Endothelial cell of umbilical vein (primary cell): ENCODE results near the gene TNFRSF8. TPM values are rescaled to one million over a fixed set of nuclear protein-coding genes. Genes with fewer than 3 reads are reported as not detected.

Source experiments
- BruUV-seq: library from RNA; stranded (reverse); fragments of 400-500 nt; replicated peaks from 2 replicates; lab custom pipeline; 2021; lab: Mats Ljungman, UMichigan
- CTCF ChIA-PET: fragments of 300-600, 350-600 bp; sonication (Branson Sonifier 250); formaldehyde crosslinking; loops from one replicate; lab custom pipeline; 2021; ENCODE audit warnings: antibody characterized with exemption, inconsistent platforms; lab: Charles Lee
- POLR2A ChIA-PET: fragments of 300-600, 350-600 bp; sonication (Branson Sonifier 250); formaldehyde crosslinking; loops from one replicate; lab custom pipeline; 2021; ENCODE audit warnings: antibody characterized with exemption, inconsistent platforms; lab: Charles Lee
- DNase-seq: peaks from one replicate; pipeline ENCODE4 v3.0.0-alpha.2; 2011; ENCODE audit warnings: low read depth, low spot score
- FAIRE-seq: peaks from 2 replicates; lab custom pipeline; 2011; peaks lifted over from hg19 to GRCh38; lab: Jason Lieb, UNC
- H2AFZ ChIP-seq: 2 replicates; pipeline ENCODE4 v1.6.0; 2012; ENCODE audit warnings: low read depth, low read length, control low read depth, inconsistent platforms
- H3K27ac ChIP-seq: 2 replicates; pipeline ENCODE4 v1.5.1; 2011; ENCODE audit warnings: low read depth, mild to moderate bottlenecking, control low read depth, low read length, moderate library complexity; ENCODE audit not compliant: insufficient read depth
- H3K27me3 ChIP-seq, 2 experiments: 2 replicates each; pipeline versions ENCODE4 v1.6.0 to v1.6.1; 2011; ENCODE audit warnings: low read length in 2 of 2, mixed read lengths in 1 of 2; ENCODE audit not compliant: control insufficient read depth in 2 of 2, insufficient read depth in 2 of 2
- H3K36me3 ChIP-seq, 2 experiments: 2 replicates in 1 of 2; 3 replicates in 1 of 2; pipeline ENCODE4 v1.5.1; 2011; ENCODE audit warnings: low read length in 2 of 2, mild to moderate bottlenecking in 1 of 2, moderate library complexity in 1 of 2; ENCODE audit not compliant: control insufficient read depth in 2 of 2, insufficient read depth in 2 of 2; ENCODE audit errors: extremely low read depth in 1 of 2
- H3K4me1 ChIP-seq: 3 replicates; pipeline ENCODE4 v1.5.1; 2011; ENCODE audit warnings: mild to moderate bottlenecking, low read length; ENCODE audit not compliant: control insufficient read depth, insufficient read depth; ENCODE audit errors: extremely low read depth
- H3K4me2 ChIP-seq: 2 replicates; pipeline ENCODE4 v1.6.1; 2011; ENCODE audit warnings: low read length, control low read depth, mixed read lengths; ENCODE audit not compliant: insufficient read depth
- H3K4me3 ChIP-seq, 3 experiments: fragments of 200-600 bp in 1 of 3; sonication (generic), shearing (Covaris generic) in 1 of 3; replicated peaks in 1 of 3; 2 replicates each; pipeline ENCODE4 v1.5.1; 2011 to 2016; ENCODE audit warnings: control low read depth in 3 of 3, low read length in 3 of 3, mild to moderate bottlenecking in 2 of 3, inconsistent platforms in 1 of 3, low read depth in 1 of 3, moderate library complexity in 1 of 3; ENCODE audit not compliant: insufficient read depth in 1 of 3
- H3K79me2 ChIP-seq: 2 replicates; pipeline ENCODE4 v1.6.0; 2012; ENCODE audit warnings: low read length, inconsistent platforms; ENCODE audit not compliant: control insufficient read depth, insufficient read depth
- H3K9ac ChIP-seq: replicated peaks from 2 replicates; pipeline ENCODE3; 2011; ENCODE audit warnings: low read length, control low read depth; ENCODE audit not compliant: insufficient read depth; ENCODE audit errors: extremely low read depth
- H3K9me1 ChIP-seq: replicated peaks from 3 replicates; pipeline ENCODE4 v1.6.0; 2011; ENCODE audit warnings: mild to moderate bottlenecking, low read length; ENCODE audit not compliant: control insufficient read depth, insufficient read depth; ENCODE audit errors: extremely low read depth
- H3K9me3 ChIP-seq: replicated peaks from 2 replicates; pipeline ENCODE4 v1.5.1; 2012; ENCODE audit warnings: low read length, inconsistent platforms; ENCODE audit not compliant: control insufficient read depth, insufficient read depth
- H4K20me1 ChIP-seq: replicated peaks from 2 replicates; pipeline ENCODE3; 2011; ENCODE audit warnings: mild to moderate bottlenecking, low read length; ENCODE audit not compliant: control insufficient read depth, insufficient read depth; ENCODE audit errors: extremely low read depth
- EZH2 ChIP-seq: IDR thresholded peaks from 2 replicates; pipeline ENCODE4 v1.6.1; 2012; ENCODE audit warnings: borderline replicate concordance, low read depth, mild to moderate bottlenecking, moderate library complexity, low read length, inconsistent platforms; ENCODE audit not compliant: severe bottlenecking
- FOS ChIP-seq: IDR thresholded peaks from 2 replicates; pipeline ENCODE4 v1.6.1; 2011; ENCODE audit warnings: mild to moderate bottlenecking, low read length, moderate library complexity, borderline replicate concordance; ENCODE audit not compliant: insufficient read depth
- GATA2 ChIP-seq: IDR thresholded peaks from 2 replicates; pipeline ENCODE4 v1.7.0; 2011; ENCODE audit warnings: low read depth, mild to moderate bottlenecking, moderate library complexity, mixed read lengths, low read length; ENCODE audit not compliant: insufficient read length, insufficient read depth
- JUN ChIP-seq: IDR thresholded peaks from 2 replicates; pipeline ENCODE4 v1.6.1; 2011; ENCODE audit warnings: borderline replicate concordance, low read depth; ENCODE audit not compliant: insufficient read length, insufficient read depth
- MAX ChIP-seq: IDR thresholded peaks from 2 replicates; pipeline ENCODE4 v1.6.1; 2011; ENCODE audit not compliant: insufficient read depth, insufficient read length
- MYC ChIP-seq: IDR thresholded peaks from one replicate; pipeline ENCODE4 v1.6.1; 2011; ENCODE audit warnings: mild to moderate bottlenecking, low read depth, low read length
- POLR2A ChIP-seq: IDR thresholded peaks from 2 replicates; pipeline ENCODE4 v1.6.1; 2012; ENCODE audit warnings: low read depth, mild to moderate bottlenecking, control low read depth, low read length
- POLR2AphosphoS5 ChIP-seq: IDR thresholded peaks from 2 replicates; pipeline ENCODE4 v1.6.1; 2012; ENCODE audit warnings: low read depth, mild to moderate bottlenecking, control low read depth, low read length, moderate library complexity; ENCODE audit not compliant: insufficient read depth
- dilution Hi-C: fragments of 300-500 bp; cut with MboI; formaldehyde crosslinking; loops from one replicate; pipeline ENCODE4 v1.15.0; 2019; ENCODE audit warnings: low sequenced_read_pairs; ENCODE audit not compliant: extremely low pct_ligation_motif_present
- intact Hi-C: fragments of 100-400 bp; cut with micrococcal nuclease; formaldehyde crosslinking; loops from one replicate; pipeline ENCODE4 v1.10.0; 2022
- polyA plus RNA-seq, 4 experiments: library from polyadenylated mRNA; depleted of rRNA in 3 of 4; stranded (reverse) in 3 of 4; unstranded in 1 of 4; fragments of >200 nt; gene quantifications; 2 replicates each; pipeline versions ENCODE4 v1.2.1 to v1.2.3, GENCODE V29; 2011 to 2012; ENCODE audit warnings: missing spikeins in 1 of 4
- total RNA-seq: library from RNA; stranded (reverse); gene quantifications from 2 replicates; pipeline ENCODE4 v1.2.3, GENCODE V29; 2021
- TF ChIP-seq, protein P1 (sequence below), 2 donors: IDR thresholded peaks; 1 replicate in 1 of 2; 2 replicates in 1 of 2; pipeline ENCODE4 v1.5.1; 2011; ENCODE audit warnings: low read length in 2 of 2, mild to moderate bottlenecking in 2 of 2, moderate library complexity in 2 of 2, control low read depth in 1 of 2, inconsistent platforms in 1 of 2, low read depth in 1 of 2; ENCODE audit not compliant: insufficient read depth in 1 of 2; ENCODE audit errors: extremely low read depth in 1 of 2

The TNFRSF8 gene
- total and polyA plus RNA-seq, 2 donors (not counting 3 experiments of a cell fraction or from before 2014, with no cell fraction given) = 0.47 TPM; not detected in 1

DNA sequence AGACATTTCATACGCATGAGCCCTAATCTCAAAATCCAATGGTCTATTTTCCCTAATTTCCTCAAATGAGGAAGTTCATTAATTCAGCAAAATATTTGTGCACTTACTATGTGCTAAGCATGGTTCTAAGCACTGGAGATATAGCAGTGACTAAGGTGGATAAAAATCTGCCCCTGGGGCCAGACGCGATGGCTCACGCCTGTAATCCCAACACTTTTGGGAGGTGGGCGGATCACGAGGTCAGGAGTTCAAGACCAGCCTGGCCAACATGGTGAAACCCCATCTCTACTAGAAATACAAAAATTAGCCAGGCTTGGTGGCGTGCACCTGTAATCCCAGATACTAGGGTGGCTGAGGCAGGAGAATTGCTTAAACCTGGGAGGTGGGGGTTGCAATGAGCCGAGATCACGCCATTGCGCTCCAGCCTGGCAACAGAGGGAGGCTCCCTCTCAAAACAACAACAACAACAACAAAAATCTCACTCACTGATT, 48.1 kb upstream of the TNFRSF8 start:
- dilution Hi-C loops = no loop called here
- H3K9ac ChIP-seq = no peak overlapping the region
- no peaks in the 10 kb centered on the region for H3K27me3 ChIP-seq
- no peak overlapping the region for H3K4me3 ChIP-seq
- no peak overlapping the region for H3K27ac ChIP-seq
- no peak for FAIRE-seq
- H4K20me1 ChIP-seq = no peaks in the 10 kb centered on the region
- no peaks in the 10 kb centered on the region for H3K9me3 ChIP-seq
- no peaks in the 10 kb centered on the region for H3K4me1 ChIP-seq
- TF ChIP-seq GATA2 (no peak), MYC (no peak), POLR2A (no peak), FOS (no peak), EZH2 (no peak), JUN (no peak), MAX (no peak), POLR2AphosphoS5 (no peak)
- TF ChIP-seq, protein P1, sequence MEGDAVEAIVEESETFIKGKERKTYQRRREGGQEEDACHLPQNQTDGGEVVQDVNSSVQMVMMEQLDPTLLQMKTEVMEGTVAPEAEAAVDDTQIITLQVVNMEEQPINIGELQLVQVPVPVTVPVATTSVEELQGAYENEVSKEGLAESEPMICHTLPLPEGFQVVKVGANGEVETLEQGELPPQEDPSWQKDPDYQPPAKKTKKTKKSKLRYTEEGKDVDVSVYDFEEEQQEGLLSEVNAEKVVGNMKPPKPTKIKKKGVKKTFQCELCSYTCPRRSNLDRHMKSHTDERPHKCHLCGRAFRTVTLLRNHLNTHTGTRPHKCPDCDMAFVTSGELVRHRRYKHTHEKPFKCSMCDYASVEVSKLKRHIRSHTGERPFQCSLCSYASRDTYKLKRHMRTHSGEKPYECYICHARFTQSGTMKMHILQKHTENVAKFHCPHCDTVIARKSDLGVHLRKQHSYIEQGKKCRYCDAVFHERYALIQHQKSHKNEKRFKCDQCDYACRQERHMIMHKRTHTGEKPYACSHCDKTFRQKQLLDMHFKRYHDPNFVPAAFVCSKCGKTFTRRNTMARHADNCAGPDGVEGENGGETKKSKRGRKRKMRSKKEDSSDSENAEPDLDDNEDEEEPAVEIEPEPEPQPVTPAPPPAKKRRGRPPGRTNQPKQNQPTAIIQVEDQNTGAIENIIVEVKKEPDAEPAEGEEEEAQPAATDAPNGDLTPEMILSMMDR (IDR thresholded peaks at IDR 0.05; ENCODE audit: extremely low read depth in 1 of 2, insufficient read depth in 1 of 2, low read depth in 1 of 2, low read length in 2 of 2) = no peak
- H2AFZ ChIP-seq = no peak overlapping the region
- BruUV-seq = no TSS peak
- intact Hi-C loops = no loop called here
- H3K4me2 ChIP-seq = no peak overlapping the region
- POLR2A ChIA-PET = no interaction called here
- H3K79me2 ChIP-seq = peaks cover 2% of the 10 kb centered on the region
- no peak for DNase-seq
- CTCF ChIA-PET = no interaction called here
- no peaks in the 10 kb centered on the region for H3K9me1 ChIP-seq
- H3K36me3 ChIP-seq = peaks cover 5 to 20% of the 10 kb centered on the region in 2 experiments
